Measurements from ENCODE around the gene ZFP62.

The ZFP62 gene

GRCh38 chr5:180823346-180823745 is 37.7 kb downstream of the ZFP62 start:
- TF ChIP-seq CTCF (IDR thresholded peaks at IDR 0.05; ENCODE audit: low read depth, low read length), result no peak
- no peak overlapping the region for H3K4me3 ChIP-seq (ENCODE audit: low read depth, low read length)

- TF ChIP-seq CTCF (IDR thresholded peaks at IDR 0.05; ENCODE audit: low read depth, low read length), result no peak
These were observed 39.5 kb downstream of the ZFP62 start for GRCh38 chr5:180821538-180821937.

GRCh38 chr5:180820788-180821321 is 40.2 kb downstream of the ZFP62 start:
- H3K4me3 ChIP-seq (ENCODE audit: low read depth, low read length), result no peak overlapping the region
- TF ChIP-seq CTCF (IDR thresholded peaks at IDR 0.05; ENCODE audit: low read depth, low read length), result no peak

More at GRCh38 chr5:180821538-180821937, 39.5 kb downstream of the ZFP62 start:
- no peak overlapping the region for H3K4me3 ChIP-seq (ENCODE audit: low read depth, low read length)

GRCh38 chr5:180818677-180819341 is 42.3 kb downstream of the ZFP62 start:
- H3K4me3 ChIP-seq (ENCODE audit: low read depth, low read length), result no peak overlapping the region
- no peak for TF ChIP-seq CTCF (IDR thresholded peaks at IDR 0.05; ENCODE audit: low read depth, low read length)

GRCh38 chr5:180817893-180818674 is 43.0 kb downstream of the ZFP62 start:
- TF ChIP-seq CTCF (IDR thresholded peaks at IDR 0.05; ENCODE audit: low read depth, low read length), result no peak
- H3K4me3 ChIP-seq (ENCODE audit: low read depth, low read length), result no peak overlapping the region

- H3K4me3 ChIP-seq (ENCODE audit: low read depth, low read length), result no peak overlapping the region
- TF ChIP-seq CTCF (IDR thresholded peaks at IDR 0.05; ENCODE audit: low read depth, low read length), result no peak
These were observed 44.2 kb downstream of the ZFP62 start for GRCh38 chr5:180816608-180817534.

Measured in WI38 (cell line).